HCT116 (cell line): ENCODE results near the gene ATP6V0D1. TPM values are rescaled to one million over a fixed set of nuclear protein-coding genes. Genes with fewer than 3 reads are reported as not detected.

Experiments
- ATAC-seq: fragments of 200-7000 bp; cut with Tn5 transposase; 2 replicates; pipeline ENCODE4 v1.9.1; 2020; ENCODE audit warnings: mild to moderate bottlenecking, moderate library complexity
- BruUV-seq: library from RNA; stranded (reverse); fragments of 400-500 nt; replicated peaks from 2 replicates; lab custom pipeline; 2021; lab: Mats Ljungman, UMichigan
- CTCF ChIA-PET: fragments of 300-600 bp; sonication (Branson Sonifier 250); formaldehyde crosslinking; loops from one replicate; lab custom pipeline; 2021; ENCODE audit warnings: antibody characterized with exemption; lab: Charles Lee
- POLR2A ChIA-PET: fragments of 300-600, 350-600 bp; sonication (Branson Sonifier 250); formaldehyde crosslinking; loops from one replicate; lab custom pipeline; 2021; ENCODE audit warnings: antibody characterized with exemption; lab: Charles Lee
- RAD21 ChIA-PET, 2 experiments: fragments of 300-600 bp; sonication (Branson Sonifier 250); formaldehyde crosslinking; loops; one replicate each; lab custom pipeline; 2023; ENCODE audit warnings: low total read pairs in 2 of 2; ENCODE audit not compliant: uncharacterized antibody in 2 of 2, unreplicated experiment in 2 of 2, low non-redundant PET in 1 of 2; lab: Charles Lee
- DNase-seq: peaks from one replicate; pipeline ENCODE4 v3.0.0-alpha.2; 2010; ENCODE audit warnings: low read depth, low spot score
- H2AFZ ChIP-seq: fragments of 200-600 bp; shearing (Covaris generic), sonication (generic); 2 replicates; pipeline ENCODE4 v1.6.1; 2017; ENCODE audit warnings: low read depth, mixed run types, mixed read lengths, antibody characterized with exemption, low read length; ENCODE audit not compliant: poor library complexity, severe bottlenecking
- H3K27ac ChIP-seq: 2 replicates; pipeline ENCODE4 v1.5.1; 2012; ENCODE audit warnings: low read depth, low read length
- H3K27me3 ChIP-seq: fragments of 200-600 bp; sonication (generic); 2 replicates; pipeline ENCODE4 v1.6.1; 2016; ENCODE audit warnings: mixed run types, low read length, mixed read lengths; ENCODE audit not compliant: insufficient read depth
- H3K36me3 ChIP-seq, 2 experiments: fragments of 200-500 bp in 1 of 2; fragments of 200-600 bp in 1 of 2; sonication (Bioruptor generic) in 1 of 2; sonication (generic) in 1 of 2; 2 replicates each; pipeline versions ENCODE4 v1.5.1 to v1.6.1; 2014 to 2016; ENCODE audit warnings: low read length in 2 of 2, inconsistent platforms in 1 of 2, mixed read lengths in 1 of 2, mixed run types in 1 of 2; ENCODE audit not compliant: insufficient read depth in 2 of 2, control insufficient read depth in 1 of 2
- H3K4me1 ChIP-seq, 2 experiments: fragments of 200-600 bp in 1 of 2; sonication (generic) in 1 of 2; 2 replicates each; pipeline versions ENCODE4 v1.5.1 to v1.6.1; 2012 to 2017; ENCODE audit warnings: low read length in 2 of 2, inconsistent platforms in 1 of 2, mild to moderate bottlenecking in 1 of 2, mixed read lengths in 1 of 2, mixed run types in 1 of 2, moderate library complexity in 1 of 2; ENCODE audit not compliant: insufficient read depth in 2 of 2, control insufficient read depth in 1 of 2
- H3K4me2 ChIP-seq: fragments of 200-600 bp; sonication (generic); 2 replicates; pipeline ENCODE4 v1.6.1; 2017; ENCODE audit warnings: mixed run types, low read length, mixed read lengths
- H3K4me3 ChIP-seq, 2 experiments: fragments of 200-600 bp in 1 of 2; sonication (generic) in 1 of 2; replicated peaks in 1 of 2; 2 replicates each; pipeline ENCODE4 v1.5.1; 2011 to 2016; ENCODE audit warnings: low read length in 2 of 2, control low read depth in 1 of 2, low read depth in 1 of 2, mild to moderate bottlenecking in 1 of 2, mixed read lengths in 1 of 2, mixed run types in 1 of 2
- H3K79me2 ChIP-seq: fragments of 200-600 bp; sonication (generic); 2 replicates; pipeline ENCODE4 v1.6.1; 2017; ENCODE audit warnings: mild to moderate bottlenecking, mixed run types, low read length, moderate library complexity, mixed read lengths; ENCODE audit not compliant: insufficient read depth
- H3K9ac ChIP-seq: fragments of 200-600 bp; sonication (generic); 2 replicates; pipeline ENCODE4 v1.6.1; 2016; ENCODE audit warnings: low read length, mixed read lengths
- H3K9me2 ChIP-seq: fragments of 200-600 bp; sonication (generic), shearing (Covaris generic); 2 replicates; pipeline ENCODE4 v1.6.1; 2017; ENCODE audit warnings: mixed run types, mild to moderate bottlenecking, moderate library complexity; ENCODE audit not compliant: insufficient read depth
- H3K9me3 ChIP-seq, 2 experiments: fragments of 200-500 bp in 1 of 2; fragments of 200-600 bp in 1 of 2; sonication (Bioruptor generic) in 1 of 2; sonication (generic) in 1 of 2; 2 replicates each; pipeline ENCODE4 v1.6.1; 2014 to 2017; ENCODE audit warnings: low read length in 2 of 2, mixed read lengths in 2 of 2, inconsistent platforms in 1 of 2, low read depth in 1 of 2, mild to moderate bottlenecking in 1 of 2, mixed run types in 1 of 2, moderate library complexity in 1 of 2; ENCODE audit not compliant: control insufficient read depth in 1 of 2, insufficient read depth in 1 of 2
- H4K20me1 ChIP-seq: fragments of 200-600 bp; sonication (generic), shearing (Covaris generic); 2 replicates; pipeline ENCODE4 v1.6.1; 2017; ENCODE audit warnings: mixed run types, mild to moderate bottlenecking, moderate library complexity; ENCODE audit not compliant: insufficient read depth
- CEBPB ChIP-seq: IDR thresholded peaks from 2 replicates; pipeline ENCODE4 v1.6.1; 2012; ENCODE audit warnings: low read depth
- EGR1 ChIP-seq: IDR thresholded peaks from 2 replicates; pipeline ENCODE4 v1.6.1; 2012; ENCODE audit warnings: low read depth
- FOSL1 ChIP-seq: IDR thresholded peaks from 2 replicates; pipeline ENCODE4 v1.6.1; 2012; ENCODE audit warnings: low read depth
- POLR2AphosphoS5 ChIP-seq: IDR thresholded peaks from 2 replicates; pipeline ENCODE4 v1.6.1; 2011; ENCODE audit warnings: mild to moderate bottlenecking, low read depth, low read length, moderate library complexity
- RAD21 ChIP-seq: IDR thresholded peaks from 2 replicates; pipeline ENCODE4 v1.6.1; 2012; ENCODE audit warnings: low read depth, mild to moderate bottlenecking
- SIN3A ChIP-seq: IDR thresholded peaks from 2 replicates; pipeline ENCODE4 v1.6.1; 2012; ENCODE audit warnings: low read depth
- SP1 ChIP-seq: IDR thresholded peaks from 2 replicates; pipeline ENCODE4 v1.6.1; 2012; ENCODE audit warnings: low read depth
- TCF7L2 ChIP-seq: IDR thresholded peaks from 2 replicates; pipeline ENCODE4 v1.7.0; 2011; ENCODE audit warnings: borderline replicate concordance, inconsistent platforms; ENCODE audit not compliant: insufficient read depth, insufficient read length; ENCODE audit errors: extremely low read depth
- ZNF274 ChIP-seq: fragments of 200-500 bp; sonication (Bioruptor generic); IDR thresholded peaks from 2 replicates; pipeline ENCODE4 v1.6.1; 2014; ENCODE audit warnings: mild to moderate bottlenecking, low read depth, low read length, inconsistent platforms
- intact Hi-C: fragments of 100-400 bp; cut with micrococcal nuclease; formaldehyde crosslinking; loops from 2 replicates; pipeline ENCODE4 v1.10.0; 2022
- total RNA-seq: library from RNA; stranded (reverse); gene quantifications from one replicate; pipeline ENCODE4 v1.2.1, GENCODE V29; 2021; ENCODE audit not compliant: unreplicated experiment
- TF ChIP-seq, protein P1 (sequence below), 3 experiments: fragments of 200-600 bp in 1 of 3; sonication (generic) in 1 of 3; IDR thresholded peaks in 2 of 3; conservative IDR thresholded peaks in 1 of 3; 2 replicates each; pipeline ENCODE4 v1.5.1; 2012 to 2017; ENCODE audit warnings: low read depth in 2 of 3, low read length in 2 of 3, antibody characterized with exemption in 1 of 3, borderline replicate concordance in 1 of 3, control low read depth in 1 of 3, mild to moderate bottlenecking in 1 of 3, mixed read lengths in 1 of 3, mixed run types in 1 of 3, moderate library complexity in 1 of 3; ENCODE audit not compliant: insufficient read depth in 1 of 3
- TF ChIP-seq, protein P2 (sequence below): IDR thresholded peaks from 2 replicates; pipeline ENCODE4 v1.6.1; 2011; ENCODE audit warnings: mild to moderate bottlenecking, low read length, moderate library complexity; ENCODE audit not compliant: insufficient replicate concordance; ENCODE audit errors: extremely low read depth

ATP6V0D1 gene
- total RNA-seq, 1 experiment from 2014 or later, result 36.6 TPM

DNA sequence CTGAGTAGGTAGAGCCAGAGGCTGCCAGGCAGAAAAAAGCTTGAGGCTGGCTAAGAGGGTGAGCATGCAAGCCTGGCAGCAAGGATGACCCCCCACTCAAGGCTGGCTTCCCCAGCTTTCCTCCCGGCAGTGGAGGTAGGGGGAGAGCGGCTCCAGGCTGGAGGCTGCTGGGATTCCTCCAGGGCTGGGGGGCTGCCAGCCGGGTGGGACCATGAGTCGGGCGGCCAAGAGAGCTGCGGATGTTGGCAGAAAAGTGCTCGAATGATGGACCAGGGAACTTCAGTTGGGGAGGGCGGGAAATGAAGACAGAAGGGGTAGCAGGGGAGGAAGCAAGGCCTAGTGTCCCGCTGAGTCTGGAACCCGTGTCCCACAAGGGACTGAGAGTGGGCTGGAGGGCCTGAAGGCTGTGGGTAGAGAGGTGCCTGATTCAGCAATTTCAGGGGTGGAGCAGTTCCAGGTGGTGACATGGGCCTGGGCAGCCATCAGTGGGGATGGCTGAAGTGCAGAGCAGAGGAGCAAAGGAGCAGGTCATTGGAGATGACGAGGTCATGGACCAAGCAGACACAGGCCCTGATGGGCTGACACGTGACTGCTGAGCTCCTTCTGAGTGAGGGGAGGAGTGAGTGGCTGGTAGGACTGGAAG lies 29.8 kb downstream of the ATP6V0D1 start:
- intact Hi-C loops, result no loop called here
- no peak overlapping the region for H3K27ac ChIP-seq
- H3K9ac ChIP-seq, result no peak overlapping the region
- no peak overlapping the region for H3K4me2 ChIP-seq
- H3K79me2 ChIP-seq, result no peaks in the 10 kb centered on the region
- H3K36me3 ChIP-seq, result no peaks in the 10 kb centered on the region
- H3K4me1 ChIP-seq, result peaks cover 0 to 3% of the 10 kb centered on the region in 2 experiments; a peak in 1 of 4 replicates
- no peaks in the 10 kb centered on the region for H3K27me3 ChIP-seq
- ChIA-PET RAD21 (no interaction called here), CTCF (interaction anchor here (0.9 to 2.5 kb wide), 2 partner anchors 17 to 23 kb away, joined by 3 to 6 read pairs; no protein-coding TSS in a partner anchor), POLR2A (no interaction called here)
- H4K20me1 ChIP-seq, result no peaks in the 10 kb centered on the region
- no TSS peak for BruUV-seq
- no peak overlapping the region for H2AFZ ChIP-seq
- TF ChIP-seq RAD21 (no peak), SIN3A (no peak), POLR2AphosphoS5 (no peak), SP1 (no peak), FOSL1 (no peak), TCF7L2 (no peak), CEBPB (no peak), ZNF274 (no peak), EGR1 (no peak)
- TF ChIP-seq, protein P1, sequence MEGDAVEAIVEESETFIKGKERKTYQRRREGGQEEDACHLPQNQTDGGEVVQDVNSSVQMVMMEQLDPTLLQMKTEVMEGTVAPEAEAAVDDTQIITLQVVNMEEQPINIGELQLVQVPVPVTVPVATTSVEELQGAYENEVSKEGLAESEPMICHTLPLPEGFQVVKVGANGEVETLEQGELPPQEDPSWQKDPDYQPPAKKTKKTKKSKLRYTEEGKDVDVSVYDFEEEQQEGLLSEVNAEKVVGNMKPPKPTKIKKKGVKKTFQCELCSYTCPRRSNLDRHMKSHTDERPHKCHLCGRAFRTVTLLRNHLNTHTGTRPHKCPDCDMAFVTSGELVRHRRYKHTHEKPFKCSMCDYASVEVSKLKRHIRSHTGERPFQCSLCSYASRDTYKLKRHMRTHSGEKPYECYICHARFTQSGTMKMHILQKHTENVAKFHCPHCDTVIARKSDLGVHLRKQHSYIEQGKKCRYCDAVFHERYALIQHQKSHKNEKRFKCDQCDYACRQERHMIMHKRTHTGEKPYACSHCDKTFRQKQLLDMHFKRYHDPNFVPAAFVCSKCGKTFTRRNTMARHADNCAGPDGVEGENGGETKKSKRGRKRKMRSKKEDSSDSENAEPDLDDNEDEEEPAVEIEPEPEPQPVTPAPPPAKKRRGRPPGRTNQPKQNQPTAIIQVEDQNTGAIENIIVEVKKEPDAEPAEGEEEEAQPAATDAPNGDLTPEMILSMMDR (IDR thresholded peaks at IDR 0.05 in 2 of 3, conservative IDR thresholded peaks at IDR 0.05 in 1 of 3; ENCODE audit: borderline replicate concordance in 1 of 3, insufficient read depth in 1 of 3, low read depth in 2 of 3, low read length in 2 of 3), result no peak
- TF ChIP-seq, protein P2, sequence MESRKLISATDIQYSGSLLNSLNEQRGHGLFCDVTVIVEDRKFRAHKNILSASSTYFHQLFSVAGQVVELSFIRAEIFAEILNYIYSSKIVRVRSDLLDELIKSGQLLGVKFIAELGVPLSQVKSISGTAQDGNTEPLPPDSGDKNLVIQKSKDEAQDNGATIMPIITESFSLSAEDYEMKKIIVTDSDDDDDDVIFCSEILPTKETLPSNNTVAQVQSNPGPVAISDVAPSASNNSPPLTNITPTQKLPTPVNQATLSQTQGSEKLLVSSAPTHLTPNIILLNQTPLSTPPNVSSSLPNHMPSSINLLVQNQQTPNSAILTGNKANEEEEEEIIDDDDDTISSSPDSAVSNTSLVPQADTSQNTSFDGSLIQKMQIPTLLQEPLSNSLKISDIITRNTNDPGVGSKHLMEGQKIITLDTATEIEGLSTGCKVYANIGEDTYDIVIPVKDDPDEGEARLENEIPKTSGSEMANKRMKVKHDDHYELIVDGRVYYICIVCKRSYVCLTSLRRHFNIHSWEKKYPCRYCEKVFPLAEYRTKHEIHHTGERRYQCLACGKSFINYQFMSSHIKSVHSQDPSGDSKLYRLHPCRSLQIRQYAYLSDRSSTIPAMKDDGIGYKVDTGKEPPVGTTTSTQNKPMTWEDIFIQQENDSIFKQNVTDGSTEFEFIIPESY, result no peak
- H3K9me3 ChIP-seq, result no peaks in the 10 kb centered on the region
- ATAC-seq, result no peak
- H3K4me3 ChIP-seq, result no peak overlapping the region
- no peak for DNase-seq
- H3K9me2 ChIP-seq, result no peaks in the 10 kb centered on the region
